Keratinocyte (primary cell): ENCODE data around the gene CTF1. TPM values are rescaled to one million over a fixed set of nuclear protein-coding genes. Genes with fewer than 3 reads are reported as not detected.

ENCODE experiments used
- DNase-seq: peaks from one replicate; pipeline ENCODE4 v3.0.0-alpha.2; 2011; ENCODE audit warnings: low read depth, missing footprints, low spot score
- FAIRE-seq: peaks from 2 replicates; lab custom pipeline; 2011; peaks lifted over from hg19 to GRCh38; lab: Jason Lieb, UNC
- H2AFZ ChIP-seq: 2 replicates; pipeline ENCODE4 v1.6.0; 2012; ENCODE audit warnings: low read length, control low read depth, inconsistent platforms; ENCODE audit not compliant: control insufficient read depth
- H3K27ac ChIP-seq: 2 replicates; pipeline ENCODE4 v1.5.1; 2011; ENCODE audit warnings: low read length; ENCODE audit not compliant: control insufficient read depth, insufficient read depth
- H3K27me3 ChIP-seq: 3 replicates; pipeline ENCODE4 v1.6.0; 2011; ENCODE audit warnings: low read length; ENCODE audit not compliant: control insufficient read depth, insufficient read depth; ENCODE audit errors: extremely low read depth
- H3K36me3 ChIP-seq, 2 experiments: 2 replicates in 1 of 2; 3 replicates in 1 of 2; pipeline ENCODE4 v1.5.1; 2011; ENCODE audit warnings: low read length in 2 of 2, mild to moderate bottlenecking in 1 of 2; ENCODE audit not compliant: control insufficient read depth in 2 of 2, insufficient read depth in 2 of 2; ENCODE audit errors: extremely low read depth in 1 of 2
- H3K4me1 ChIP-seq: 3 replicates; pipeline ENCODE4 v1.5.1; 2011; ENCODE audit warnings: low read length; ENCODE audit not compliant: control insufficient read depth, insufficient read depth; ENCODE audit errors: extremely low read depth
- H3K4me2 ChIP-seq: 3 replicates; pipeline ENCODE4 v1.6.0; 2011; ENCODE audit warnings: low read depth, low read length; ENCODE audit not compliant: control insufficient read depth, insufficient read depth; ENCODE audit errors: extremely low read depth
- H3K4me3 ChIP-seq, 3 experiments: fragments of 200-600 bp in 1 of 3; sonication (generic) in 1 of 3; 2 replicates in 2 of 3; 3 replicates in 1 of 3; pipeline ENCODE4 v1.5.1; 2011 to 2016; ENCODE audit warnings: low read length in 3 of 3, mild to moderate bottlenecking in 3 of 3, control low read depth in 2 of 3, inconsistent platforms in 1 of 3, low read depth in 1 of 3, mixed read lengths in 1 of 3, mixed run types in 1 of 3, moderate library complexity in 1 of 3; ENCODE audit not compliant: control insufficient read depth in 2 of 3, insufficient read depth in 2 of 3; ENCODE audit errors: extremely low read depth in 1 of 3
- H3K79me2 ChIP-seq: 2 replicates; pipeline ENCODE4 v1.6.0; 2012; ENCODE audit warnings: low read length; ENCODE audit not compliant: control insufficient read depth, insufficient read depth
- H3K9ac ChIP-seq: 3 replicates; pipeline ENCODE4 v1.6.0; 2011; ENCODE audit warnings: low read length; ENCODE audit not compliant: control insufficient read depth, insufficient read depth; ENCODE audit errors: extremely low read depth
- H3K9me1 ChIP-seq: 3 replicates; pipeline ENCODE4 v1.6.0; 2011; ENCODE audit warnings: low read length; ENCODE audit not compliant: control insufficient read depth, insufficient read depth; ENCODE audit errors: extremely low read depth
- H3K9me3 ChIP-seq: 2 replicates; pipeline ENCODE4 v1.5.1; 2012; ENCODE audit warnings: low read depth, low read length; ENCODE audit not compliant: control insufficient read depth
- H4K20me1 ChIP-seq: 3 replicates; pipeline ENCODE4 v1.6.0; 2011; ENCODE audit warnings: low read length; ENCODE audit not compliant: control insufficient read depth, insufficient read depth; ENCODE audit errors: extremely low read depth
- CTCF ChIP-seq, 3 experiments: IDR thresholded peaks in 1 of 3; conservative IDR thresholded peaks in 1 of 3; optimal IDR thresholded peaks in 1 of 3; 2 replicates in 2 of 3; 3 replicates in 1 of 3; pipeline versions ENCODE3 to v1.5.1; 2011; ENCODE audit warnings: low read length in 3 of 3, mild to moderate bottlenecking in 3 of 3, moderate library complexity in 2 of 3, control low read depth in 1 of 3, inconsistent platforms in 1 of 3; ENCODE audit not compliant: insufficient read depth in 2 of 3; ENCODE audit errors: extremely low read depth in 1 of 3
- EZH2 ChIP-seq: IDR thresholded peaks from one replicate; pipeline ENCODE4 v1.6.1; 2012; ENCODE audit warnings: inconsistent platforms, mild to moderate bottlenecking, low read length, moderate library complexity
- dilution Hi-C: fragments of 300-500 bp; cut with MboI; formaldehyde crosslinking; loops from one replicate; pipeline ENCODE4 v1.7.0; 2020; ENCODE audit warnings: low sequenced_read_pairs; ENCODE audit not compliant: extremely low pct_ligation_motif_present
- polyA plus RNA-seq, 5 experiments: library from polyadenylated mRNA; depleted of rRNA in 3 of 5; stranded (reverse) in 3 of 5; stranded (forward) in 1 of 5; unstranded in 1 of 5; fragments of >200 nt; gene quantifications; 1 replicate in 1 of 5; 2 replicates in 3 of 5; 3 replicates in 1 of 5; pipeline versions ENCODE4 v1.2.1 to v1.2.3, GENCODE V29; 2011 to 2012; ENCODE audit warnings: missing spikeins in 2 of 5, low read depth in 1 of 5, low replicate concordance in 1 of 5

The CTF1 gene
- polyA plus RNA-seq, 1 donor (not counting 4 experiments of a cell fraction or from before 2014, with no cell fraction given) = 2.1 TPM

GRCh38 chr16:30930160-30930571, 33.8 kb downstream of the CTF1 start:
- H3K4me1 ChIP-seq = peaks cover 15% of the 10 kb centered on the region
- FAIRE-seq = no peak
- TF ChIP-seq CTCF (optimal IDR thresholded peaks at IDR 0.05 in 1 of 3, IDR thresholded peaks at IDR 0.05 in 1 of 3, conservative IDR thresholded peaks at IDR 0.05 in 1 of 3; ENCODE audit: extremely low read depth in 1 of 3, insufficient read depth in 2 of 3, low read length in 3 of 3) = no peak
- TF ChIP-seq EZH2 = no peak
- H3K4me3 ChIP-seq = no peak overlapping the region
- no peak overlapping the region for H3K27ac ChIP-seq
- H3K4me2 ChIP-seq = no peak overlapping the region
- no peak overlapping the region for H2AFZ ChIP-seq
- no peaks in the 10 kb centered on the region for H4K20me1 ChIP-seq
- DNase-seq = no peak
- dilution Hi-C loops = no loop called here
- no peak overlapping the region for H3K9ac ChIP-seq
- no peaks in the 10 kb centered on the region for H3K27me3 ChIP-seq
- H3K9me1 ChIP-seq = no peaks in the 10 kb centered on the region
- H3K79me2 ChIP-seq = peaks cover 15% of the 10 kb centered on the region
- H3K9me3 ChIP-seq = no peaks in the 10 kb centered on the region
- peaks cover 18 to 35% of the 10 kb centered on the region in 2 experiments for H3K36me3 ChIP-seq

- Histone ChIP-seq H3K9me3 (no peaks in the 10 kb centered on the region), H3K27me3 (no peaks in the 10 kb centered on the region), H3K4me2 (no peak overlapping the region), H3K9ac (no peak overlapping the region), H3K4me1 (peaks cover 15% of the 10 kb centered on the region), H3K79me2 (peaks cover 7% of the 10 kb centered on the region), H4K20me1 (no peaks in the 10 kb centered on the region), H3K27ac (no peak overlapping the region), H3K4me3 (no peak overlapping the region), H3K9me1 (no peaks in the 10 kb centered on the region), H2AFZ (no peak overlapping the region), H3K36me3 (peaks cover 25 to 38% of the 10 kb centered on the region in 2 experiments)
- FAIRE-seq (no peak), DNase-seq (no peak)
- dilution Hi-C loops = no loop called here
- TF ChIP-seq CTCF (optimal IDR thresholded peaks at IDR 0.05 in 1 of 3, IDR thresholded peaks at IDR 0.05 in 1 of 3, conservative IDR thresholded peaks at IDR 0.05 in 1 of 3; ENCODE audit: extremely low read depth in 1 of 3, insufficient read depth in 2 of 3, low read length in 3 of 3) = no peak
Observed at GRCh38 chr16:30931068-30931650, 34.7 kb downstream of the CTF1 start.
